ENCODE results near the gene SLC22A16.
A peak's percentile ranks its signal among the peaks of the same experiment; 100 is the strongest.

Gene SLC22A16

DNA sequence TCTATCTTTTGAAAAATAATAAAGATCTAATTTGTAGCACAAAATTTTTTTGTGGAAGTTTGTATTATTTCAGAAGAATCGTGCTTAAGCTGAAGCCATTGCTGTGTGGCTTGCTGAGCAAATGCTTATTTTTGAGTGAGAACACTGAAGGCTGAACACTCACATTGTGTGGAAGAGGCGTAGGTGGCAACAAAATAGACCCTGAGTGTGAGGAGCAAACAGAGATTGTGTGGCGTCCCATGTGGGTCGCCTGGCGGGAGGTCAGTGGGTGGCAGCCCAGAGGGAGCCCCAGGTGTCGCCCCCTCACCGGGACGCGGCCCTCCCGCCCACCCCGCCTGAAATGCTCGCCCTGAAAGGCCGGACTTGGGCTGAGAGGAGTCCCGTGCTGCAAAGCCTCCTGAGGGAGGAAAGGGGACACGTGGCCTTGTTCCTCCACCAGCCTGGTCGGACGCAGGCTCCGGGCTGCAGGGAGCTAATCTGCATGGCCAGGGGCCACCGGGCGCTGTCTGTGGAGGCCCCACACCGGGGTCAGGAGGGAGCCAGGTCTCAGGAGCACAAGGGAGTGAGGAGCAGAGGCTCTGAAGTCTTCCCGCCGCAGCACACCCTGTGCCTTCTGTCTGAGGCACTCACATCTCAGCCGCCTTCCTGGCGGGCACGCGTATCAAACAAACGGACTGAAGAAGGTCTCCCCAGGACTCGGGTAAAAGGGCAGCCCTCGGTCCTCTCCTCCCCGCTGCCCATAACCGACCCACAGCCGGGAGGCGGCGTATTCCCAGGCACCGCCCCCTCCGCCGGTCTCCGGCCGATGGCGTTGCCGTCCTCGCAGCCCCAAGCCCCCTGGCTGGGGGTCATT is 77.0 kb downstream of the SLC22A16 start:
- DNase-seq = no peak

DNA sequence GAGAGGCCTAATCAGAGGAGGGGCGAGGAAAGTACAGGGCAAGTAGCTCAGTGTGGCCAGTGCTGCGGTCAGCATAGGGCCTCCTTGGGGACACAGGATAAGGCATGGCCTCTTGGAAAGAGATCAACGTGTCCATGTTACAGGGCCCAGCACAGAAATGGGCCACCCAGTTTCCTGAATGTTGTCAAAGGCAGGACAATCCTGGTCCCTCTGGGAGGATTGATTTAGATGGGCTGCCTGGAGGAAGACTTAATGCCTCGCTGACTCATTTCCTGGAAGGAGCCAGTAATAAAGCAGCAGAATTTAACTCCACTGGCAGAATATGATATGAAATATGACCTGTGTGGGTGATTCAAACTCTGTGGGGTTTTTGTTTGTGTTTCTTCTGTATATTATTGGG is 77.6 kb downstream of the SLC22A16 start:
- DNase-seq = peak; percentile 55

DNA sequence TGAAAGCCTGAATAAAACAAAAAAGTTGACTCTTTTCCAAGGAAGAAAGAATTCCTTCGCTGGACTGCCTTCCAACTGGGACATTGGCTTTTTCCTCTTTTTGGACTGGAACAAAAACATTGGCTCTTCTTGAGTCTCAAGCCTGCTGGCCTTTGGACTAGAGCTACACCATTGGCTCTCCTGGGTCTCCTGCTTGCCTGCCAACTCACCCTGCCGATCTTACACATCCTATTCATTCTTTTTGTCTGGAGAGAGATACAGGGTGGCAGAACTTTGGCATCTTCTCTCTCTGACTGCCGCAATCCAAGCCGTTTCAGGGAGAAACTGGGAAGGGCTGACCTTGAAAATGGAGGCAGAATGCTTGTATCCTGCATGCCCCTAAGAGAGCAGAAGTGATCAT is 81.2 kb downstream of the SLC22A16 start:
- DNase-seq = no peak

DNA sequence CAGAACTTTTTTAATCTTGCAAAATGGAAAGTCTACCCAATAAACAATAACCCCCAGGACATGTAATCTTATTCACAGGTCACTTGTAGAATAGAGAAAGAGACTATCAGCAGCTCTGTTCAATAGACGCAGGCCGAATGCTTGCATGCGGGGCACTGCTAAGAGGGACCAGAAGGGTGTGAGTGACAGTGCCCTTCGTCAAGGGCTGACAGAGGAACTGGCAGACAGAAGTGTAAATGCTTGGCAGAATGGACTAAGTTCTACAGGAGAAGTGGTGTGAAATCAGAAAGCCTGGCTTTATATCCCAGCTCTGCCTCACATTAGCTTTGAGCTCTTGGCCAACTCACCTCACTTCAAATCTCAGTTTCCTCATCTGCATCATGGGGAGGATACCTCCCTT is 82.0 kb downstream of the SLC22A16 start:
- no peak for DNase-seq

DNA sequence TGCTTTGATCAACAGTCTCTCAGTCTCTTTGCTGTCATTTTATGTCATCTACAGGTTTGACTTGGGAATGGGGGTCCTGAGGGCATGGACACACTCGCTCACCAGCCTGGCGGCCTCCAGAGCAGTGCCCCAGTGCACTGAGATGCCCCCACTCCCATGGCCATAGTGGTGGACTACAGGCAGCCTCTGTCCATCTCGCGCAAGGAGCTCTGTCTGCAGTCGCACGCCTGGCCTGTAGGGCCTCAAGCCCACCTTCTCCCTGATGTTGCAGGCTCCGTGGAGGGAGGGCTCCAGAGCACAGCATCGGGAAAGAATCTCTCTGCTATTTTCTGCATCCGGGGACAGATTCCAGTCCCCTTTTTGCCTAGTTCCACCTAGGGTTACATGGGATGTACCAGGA is 83.7 kb downstream of the SLC22A16 start:
- DNase-seq = no peak

DNA sequence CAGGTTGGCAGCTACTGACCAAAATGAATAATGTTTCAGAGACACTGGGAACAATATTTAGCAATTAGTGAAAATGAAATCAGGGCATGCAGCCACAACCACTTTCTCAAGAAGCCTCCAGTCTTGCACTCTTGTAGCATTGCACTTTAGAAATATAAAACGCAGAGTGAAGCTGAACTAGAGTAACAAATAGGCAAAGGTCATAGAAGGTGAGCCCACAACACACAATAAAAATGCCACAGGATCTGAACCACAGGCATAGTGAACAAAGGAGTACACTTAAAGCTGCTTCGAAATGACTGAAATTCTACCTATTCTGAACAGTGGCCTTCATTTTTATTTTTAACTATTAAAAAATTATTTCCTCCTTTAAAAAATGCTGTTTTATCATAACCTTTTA is 86.0 kb downstream of the SLC22A16 start:
- DNase-seq = no peak

DNA sequence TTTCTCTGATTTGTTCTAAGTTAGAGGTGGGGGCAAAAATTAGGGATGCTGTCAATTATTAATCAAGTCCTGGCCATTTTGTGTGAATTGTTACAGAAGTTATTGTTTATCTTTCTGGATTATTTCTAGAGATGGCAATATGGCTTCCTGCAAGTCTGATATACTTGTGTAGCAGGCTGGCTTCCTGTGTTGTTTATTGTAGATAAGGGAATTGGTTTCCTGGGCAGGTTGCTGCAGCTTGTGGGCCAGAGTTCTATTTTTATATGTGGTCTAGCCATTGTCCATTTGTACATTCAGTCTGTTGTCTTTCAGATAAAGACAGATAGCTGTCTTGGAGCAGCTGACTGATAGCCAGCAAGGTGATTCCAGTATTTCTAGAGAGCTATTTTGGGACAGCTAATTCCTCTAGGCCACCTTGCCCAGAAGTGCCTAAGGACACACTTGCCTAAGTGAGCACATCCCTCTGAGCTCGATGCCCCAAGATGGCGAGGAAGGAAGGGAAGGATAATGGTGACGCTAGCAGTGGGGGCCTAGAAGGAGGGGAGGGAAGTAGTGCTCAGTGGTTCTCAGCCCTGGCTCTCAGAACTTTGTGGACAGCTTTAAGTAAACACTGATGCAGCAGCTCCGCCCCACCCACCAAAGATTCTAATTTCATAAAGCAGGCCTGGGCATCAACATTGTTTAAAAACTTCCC is 86.6 kb downstream of the SLC22A16 start:
- DNase-seq = no peak

DNA sequence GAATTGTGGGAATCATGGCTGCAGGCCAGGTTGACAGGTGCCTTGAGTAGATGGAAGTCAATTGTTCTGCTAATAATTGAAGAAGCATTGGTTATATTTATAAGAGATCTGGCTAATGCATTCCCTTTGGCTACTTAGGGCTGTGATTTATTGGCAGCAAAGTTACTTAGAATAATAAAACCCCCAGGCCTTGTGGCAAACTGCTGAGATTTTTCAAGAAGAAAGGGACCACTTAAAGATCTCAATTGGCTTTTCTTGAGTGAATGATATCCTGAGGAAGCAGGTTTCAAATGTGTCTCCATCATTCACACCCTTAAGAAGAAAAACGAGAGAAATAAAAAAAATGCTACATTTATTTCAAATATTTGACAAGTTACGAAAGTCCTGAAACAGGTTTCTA is 88.4 kb downstream of the SLC22A16 start:
- DNase-seq = no peak

DNA sequence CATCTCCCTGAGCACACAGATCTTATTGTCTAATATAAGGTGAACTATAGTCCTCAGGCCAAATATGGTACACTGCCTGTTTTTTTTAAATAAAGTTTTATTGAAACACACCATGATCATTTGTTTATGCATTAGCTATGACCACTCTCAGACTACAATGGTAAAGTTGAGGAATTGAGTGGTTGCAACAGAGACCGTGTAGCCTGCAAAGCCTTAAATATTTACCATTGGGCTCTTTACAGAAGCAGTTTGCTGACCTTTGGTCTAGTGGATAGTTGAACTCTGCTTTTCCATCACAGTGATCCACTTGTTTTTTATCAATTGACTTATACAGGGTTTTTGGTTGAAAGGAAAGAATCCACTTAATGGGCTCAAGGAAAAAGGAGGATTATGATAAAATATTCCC is 91.0 kb downstream of the SLC22A16 start:
- no peak for DNase-seq

DNA sequence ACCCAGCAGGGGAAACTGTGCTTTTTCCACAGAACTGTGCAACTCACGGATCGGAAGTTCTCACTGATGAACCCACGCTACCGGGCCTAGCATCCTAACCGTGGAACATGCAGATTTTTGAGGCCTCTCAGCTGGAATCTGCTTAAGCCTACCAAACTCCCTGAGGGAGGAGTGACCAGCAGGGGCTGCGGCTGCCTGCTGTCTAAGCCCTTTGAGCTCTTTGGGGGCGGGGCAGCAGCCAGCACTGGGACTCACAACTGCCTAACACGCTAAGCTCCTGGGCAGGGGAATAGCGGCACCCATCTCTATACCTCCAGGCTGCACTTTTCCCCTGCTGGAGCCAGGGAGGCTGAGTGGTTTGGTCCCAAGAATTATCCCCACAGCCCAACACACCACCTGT is 97.9 kb downstream of the SLC22A16 start:
- no peak for DNase-seq
